Upper lobe of right lung (tissue), 1 donor: ENCODE results near the gene ADAMTS2. TPM values are rescaled to one million over a fixed set of nuclear protein-coding genes. Genes with fewer than 3 reads are reported as not detected.
A peak's percentile ranks its signal among the peaks of the same experiment; 100 is the strongest.

Experiments used
- ATAC-seq: fragments of 200-7000 bp; cut with Tn5 transposase; one replicate; pipeline ENCODE4 v1.9.1; 2020; ENCODE audit warnings: mild to moderate bottlenecking, moderate library complexity
- DNase-seq: peaks from one replicate; pipeline ENCODE4 v3.0.0-alpha.2; 2020
- H3K27ac ChIP-seq: fragments of 200-600 bp; one replicate; pipeline ENCODE4 v1.8.0; 2022
- H3K27me3 ChIP-seq: fragments of 200-600 bp; one replicate; pipeline ENCODE4 v1.8.0; 2022; ENCODE audit warnings: mild to moderate bottlenecking
- H3K36me3 ChIP-seq: fragments of 200-600 bp; one replicate; pipeline ENCODE4 v1.8.0; 2022
- H3K4me1 ChIP-seq: fragments of 200-600 bp; one replicate; pipeline ENCODE4 v1.8.0; 2022
- H3K4me3 ChIP-seq: fragments of 200-600 bp; one replicate; pipeline ENCODE4 v1.8.0; 2022; ENCODE audit warnings: mild to moderate bottlenecking
- H3K9me3 ChIP-seq: fragments of 200-600 bp; one replicate; pipeline ENCODE4 v1.8.0; 2022
- CTCF ChIP-seq: fragments of 200-600 bp; IDR thresholded peaks from one replicate; pipeline ENCODE4 v1.8.0; 2022; ENCODE audit warnings: antibody characterized with exemption
- intact Hi-C: fragments of 100-400 bp; cut with DNase I; formaldehyde crosslinking; loops from one replicate; pipeline ENCODE4 v1.11.0; 2022
- total RNA-seq: library from RNA; stranded (reverse); fragmentation: NEBNext Ultra II Directional; extraction: Animal tissue kit (Norgen Biotek cat#: 25700); gene quantifications from one replicate; pipeline ENCODE4 v1.2.1, GENCODE V29; 2021
- donor health status: DM: no; HTN: yes; CAD: no; lungs with severe emphysema.

ADAMTS2 gene
- total RNA-seq, 1 donor from 2014 or later = 16.4 TPM

- H3K9me3 ChIP-seq = no peaks in the 10 kb centered on the region
- H3K27ac ChIP-seq = peak overlapping the region; percentile 34
- no peaks in the 10 kb centered on the region for H3K36me3 ChIP-seq
- H3K4me3 ChIP-seq = no peak overlapping the region
- H3K27me3 ChIP-seq = no peaks in the 10 kb centered on the region
- intact Hi-C loops = no loop called here
- DNase-seq (peak; percentile 43), ATAC-seq (no peak)
- peaks cover 53% of the 10 kb centered on the region for H3K4me1 ChIP-seq
- no peak for TF ChIP-seq CTCF
Measured at GRCh38 chr5:179271821-179272325, 73.4 kb downstream of the ADAMTS2 start.

- peak overlapping the region; percentile 36 for H3K27ac ChIP-seq
- ATAC-seq (no peak), DNase-seq (no peak)
- no peaks in the 10 kb centered on the region for H3K36me3 ChIP-seq
- no peak overlapping the region for H3K4me3 ChIP-seq
- peaks cover 57% of the 10 kb centered on the region for H3K4me1 ChIP-seq
- H3K27me3 ChIP-seq = no peaks in the 10 kb centered on the region
- intact Hi-C loops = no loop called here
- TF ChIP-seq CTCF = no peak
- H3K9me3 ChIP-seq = no peaks in the 10 kb centered on the region
Measured at GRCh38 chr5:179271428-179271734, 73.9 kb downstream of the ADAMTS2 start.

GRCh38 chr5:179270581-179271427 is 74.5 kb downstream of the ADAMTS2 start:
- intact Hi-C loops = no loop called here
- no peak for TF ChIP-seq CTCF
- H3K27ac ChIP-seq = peak overlapping the region; percentile 71
- ATAC-seq (peak; percentile 36), DNase-seq (peak; percentile 71)
- no peaks in the 10 kb centered on the region for H3K36me3 ChIP-seq
- H3K4me3 ChIP-seq = no peak overlapping the region
- H3K4me1 ChIP-seq = peaks cover 63% of the 10 kb centered on the region
- peaks cover under 1% of the 10 kb centered on the region for H3K27me3 ChIP-seq
- no peaks in the 10 kb centered on the region for H3K9me3 ChIP-seq

- TF ChIP-seq CTCF = no peak
- ATAC-seq (no peak), DNase-seq (peak; percentile 61)
- Histone ChIP-seq H3K4me1 (peaks cover 64% of the 10 kb centered on the region), H3K9me3 (no peaks in the 10 kb centered on the region), H3K4me3 (no peak overlapping the region), H3K27ac (peak overlapping the region; percentile 71), H3K27me3 (peaks cover 6% of the 10 kb centered on the region), H3K36me3 (no peaks in the 10 kb centered on the region)
- intact Hi-C loops = no loop called here
Measured at GRCh38 chr5:179269781-179270543, 75.3 kb downstream of the ADAMTS2 start.

- Histone ChIP-seq H3K4me1 (peaks cover 66% of the 10 kb centered on the region), H3K27ac (no peak overlapping the region)
Measured at GRCh38 chr5:179268966-179269693, 76.1 kb downstream of the ADAMTS2 start.

More at GRCh38 chr5:179268966-179269693, 76.1 kb downstream of the ADAMTS2 start:
- no peak for TF ChIP-seq CTCF
- Histone ChIP-seq H3K36me3 (no peaks in the 10 kb centered on the region), H3K27me3 (peaks cover 6% of the 10 kb centered on the region), H3K9me3 (no peaks in the 10 kb centered on the region), H3K4me3 (no peak overlapping the region)
- DNase-seq (peak; percentile 23), ATAC-seq (no peak)
- intact Hi-C loops = no loop called here
